SKM-1 (cell line): Measurements from ENCODE around the gene DLGAP4.

ENCODE experiments used
- DNase-seq: peaks from one replicate; lab custom pipeline; 2025; ENCODE audit not compliant: unreplicated experiment; lab: John Stamatoyannopoulos, UW

Gene DLGAP4

GRCh38 chr20:36528875-36529417, 222.8 kb downstream of the DLGAP4 start:
- DNase-seq, result no peak

DNA sequence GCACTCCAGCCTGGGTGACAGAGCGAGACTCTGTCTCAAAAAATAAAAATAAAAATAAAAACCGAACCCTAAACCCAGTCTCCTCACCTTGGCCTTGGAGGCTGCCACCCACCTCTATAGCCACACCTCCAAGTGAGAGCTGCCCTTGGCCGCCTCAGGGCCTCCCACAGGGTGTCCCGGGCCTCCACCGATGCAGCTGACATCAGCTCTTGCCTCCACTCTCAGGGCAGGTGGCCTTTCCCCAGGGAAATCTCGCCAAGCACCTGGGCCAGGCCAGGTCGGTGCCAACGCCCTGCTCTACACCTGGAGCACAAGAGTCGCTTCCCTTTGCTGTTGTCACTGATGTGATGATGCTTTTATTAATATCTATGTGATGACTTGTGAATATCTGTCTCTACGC, 226.2 kb downstream of the DLGAP4 start:
- no peak for DNase-seq

DNA sequence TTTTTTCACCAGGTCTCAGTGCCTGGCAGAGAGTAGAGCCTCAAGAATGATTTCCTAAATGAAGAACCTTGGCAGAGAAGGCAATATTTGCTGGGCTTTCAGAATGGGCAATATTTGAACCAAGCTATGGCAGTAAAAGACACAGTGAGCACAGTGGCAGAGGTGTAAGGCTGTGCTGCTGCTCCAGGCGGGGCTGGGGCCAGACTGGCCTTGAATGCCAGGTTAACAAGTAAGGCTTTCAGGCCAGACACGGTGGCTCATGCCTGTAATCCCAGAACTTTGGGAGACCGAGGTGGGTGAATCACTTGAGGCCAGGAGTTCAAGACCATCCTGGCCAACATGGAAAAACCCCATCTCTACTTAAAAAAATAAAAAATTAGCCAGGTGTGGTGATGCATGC, 226.7 kb downstream of the DLGAP4 start:
- DNase-seq, result no peak

DNA sequence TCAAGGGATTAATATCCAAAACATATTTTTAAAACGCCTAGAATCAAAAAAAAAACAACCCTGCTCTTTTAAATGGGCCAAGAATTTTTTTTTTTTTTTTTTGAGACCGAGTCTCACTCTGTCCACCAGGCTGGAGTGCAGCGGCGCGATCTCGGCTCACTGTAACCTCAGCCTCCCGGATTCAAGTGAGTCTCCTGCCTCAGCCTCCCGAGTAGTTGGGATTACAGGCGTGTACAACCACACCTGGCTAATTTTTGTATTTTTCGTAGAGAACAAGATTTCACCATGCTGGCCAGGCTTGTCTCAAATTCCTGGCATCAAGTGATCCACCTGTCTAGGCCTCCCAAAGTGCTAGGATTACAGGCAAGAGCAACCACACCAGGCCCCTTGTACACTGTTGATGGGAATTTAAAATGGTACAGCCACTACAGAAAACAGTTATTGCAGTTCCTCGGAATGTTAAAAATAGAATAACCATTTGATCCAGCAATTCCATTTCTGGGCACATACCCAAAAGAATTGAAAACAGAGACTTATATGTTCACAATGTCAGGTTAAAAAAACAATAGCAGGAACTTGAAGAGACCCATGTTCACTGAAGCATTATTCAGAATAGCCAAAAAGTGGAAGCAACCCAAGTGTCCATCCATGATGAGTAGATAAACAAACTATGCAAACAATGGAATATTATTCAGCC, 232.0 kb downstream of the DLGAP4 start:
- no peak for DNase-seq

DNA sequence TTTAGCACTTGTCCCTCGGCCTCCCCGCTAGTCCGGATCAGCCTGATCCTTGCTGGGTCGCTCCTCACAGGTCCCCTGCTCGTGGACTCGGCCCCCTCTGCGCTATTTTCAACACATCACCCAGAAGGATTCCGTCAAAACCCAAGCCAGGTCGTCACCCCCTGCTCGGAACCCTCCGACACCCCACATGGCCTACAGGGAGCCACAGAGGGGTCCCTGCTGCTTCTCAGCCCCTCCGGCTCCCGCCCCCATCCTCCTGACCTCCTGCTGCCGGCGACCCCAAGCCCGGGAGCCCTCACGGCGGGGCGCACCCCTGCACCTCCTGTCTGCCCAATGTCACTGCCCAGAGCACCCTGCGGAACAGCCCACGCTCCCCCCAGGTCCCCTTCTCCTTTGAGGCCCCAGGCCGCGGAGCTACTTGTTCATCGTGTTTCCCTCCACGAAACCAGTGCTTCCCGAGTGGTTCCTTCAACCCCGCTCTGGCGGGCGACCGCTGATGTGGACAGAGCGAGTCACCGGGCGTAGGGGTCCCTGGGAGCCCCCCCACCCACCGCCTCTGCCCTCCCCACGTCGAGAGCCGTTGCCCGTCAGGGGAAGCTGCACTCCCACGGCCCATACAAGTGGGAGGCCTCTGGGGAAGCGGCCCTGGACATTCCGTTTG, 234.5 kb downstream of the DLGAP4 start:
- DNase-seq, result no peak

GRCh38 chr20:36541227-36541767, 235.2 kb downstream of the DLGAP4 start, which contains the start of gene MYL9:
TSS of gene MYL9 (plus strand) at chr20:36541519. CDS start at chr20:36544885, 3,366 bp downstream.
- DNase-seq, result no peak

- DNase-seq, result no peak
Observed at GRCh38 chr20:36541768-36542488, 235.8 kb downstream of the DLGAP4 start.

- no peak for DNase-seq
Observed at GRCh38 chr20:36542516-36543183, 236.5 kb downstream of the DLGAP4 start.

GRCh38 chr20:36543184-36544133, 237.3 kb downstream of the DLGAP4 start:
- no peak for DNase-seq

DNA sequence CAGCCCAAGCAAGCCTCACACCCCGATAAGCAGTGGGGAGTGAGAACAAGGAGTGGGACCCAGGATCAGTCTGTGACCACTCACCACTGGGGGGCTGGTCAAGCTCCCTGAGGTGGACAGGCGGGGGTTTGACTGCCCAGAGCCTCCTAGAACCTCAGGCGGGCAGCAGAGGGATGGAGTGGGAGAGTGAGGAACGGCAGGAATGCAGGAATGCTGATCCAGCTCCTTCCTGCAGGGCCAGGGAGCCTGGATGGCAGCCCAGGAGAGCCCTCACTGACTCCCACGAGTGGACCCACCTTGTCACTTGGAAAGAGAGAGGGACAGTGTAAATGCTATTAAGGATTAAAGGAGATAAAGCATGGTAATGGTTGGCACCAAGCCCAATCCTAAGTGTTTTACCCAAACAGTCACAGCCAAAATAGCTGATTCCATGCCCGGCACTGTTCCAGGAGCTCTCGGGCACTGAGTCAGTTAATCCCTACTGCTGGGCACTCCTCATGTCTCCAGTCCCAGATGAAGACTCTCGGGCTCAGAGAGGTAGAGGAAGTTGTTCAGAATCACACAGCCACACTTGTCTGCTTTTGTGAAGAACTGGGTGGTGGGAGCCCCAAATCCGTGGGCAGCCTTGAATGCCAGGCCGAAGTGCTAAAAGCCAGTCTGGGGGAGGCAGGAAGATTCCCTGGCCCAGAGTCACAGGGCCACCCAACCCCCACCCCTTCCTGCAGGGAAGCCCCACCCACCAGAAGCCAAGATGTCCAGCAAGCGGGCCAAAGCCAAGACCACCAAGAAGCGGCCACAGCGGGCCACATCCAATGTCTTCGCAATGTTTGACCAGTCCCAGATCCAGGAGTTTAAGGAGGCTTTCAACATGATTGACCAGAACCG, 238.2 kb downstream of the DLGAP4 start:
- no peak for DNase-seq

DNA sequence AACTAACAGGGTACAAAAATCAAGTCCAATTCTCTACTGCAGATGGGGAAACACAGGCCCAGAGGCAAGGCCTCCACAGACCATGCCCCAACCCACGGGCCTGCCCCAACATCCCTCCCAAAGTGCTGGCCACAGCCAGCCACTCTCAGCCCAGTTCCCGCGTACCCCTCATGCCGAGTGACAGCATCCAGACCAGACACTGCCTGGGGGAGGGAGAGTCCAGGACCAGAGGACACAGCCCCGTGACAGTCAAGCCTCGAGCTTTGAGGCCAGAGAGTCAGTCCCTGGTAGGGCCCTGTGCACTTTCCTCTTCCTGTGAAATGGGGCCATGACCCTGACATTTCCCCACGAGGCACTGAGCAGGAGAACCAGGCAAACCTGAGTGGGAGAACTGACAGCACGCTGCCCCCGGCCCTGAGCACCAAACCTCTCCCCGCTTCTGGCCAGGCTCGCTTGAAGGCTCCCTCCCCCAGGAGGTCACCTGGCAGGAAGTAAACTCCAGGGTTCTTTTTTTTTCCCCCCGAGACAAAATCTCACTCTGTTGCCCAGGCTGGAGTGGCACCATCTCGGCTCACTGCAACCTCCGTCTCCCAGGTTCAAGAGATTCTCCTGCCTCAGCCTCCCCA, 240.1 kb downstream of the DLGAP4 start:
- DNase-seq, result no peak

- no peak for DNase-seq
Observed at GRCh38 chr20:36547186-36548005, 241.3 kb downstream of the DLGAP4 start.

DNA sequence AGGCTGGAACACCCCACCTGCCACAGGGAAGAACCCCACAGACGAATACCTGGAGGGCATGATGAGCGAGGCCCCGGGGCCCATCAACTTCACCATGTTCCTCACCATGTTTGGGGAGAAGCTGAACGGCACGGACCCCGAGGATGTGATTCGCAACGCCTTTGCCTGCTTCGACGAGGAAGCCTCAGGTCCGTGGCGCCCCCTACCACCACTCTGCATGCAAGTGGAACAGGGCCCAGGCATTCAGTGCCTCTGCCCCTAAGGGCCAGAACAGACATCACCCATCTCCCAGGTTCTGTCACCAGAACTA, 241.8 kb downstream of the DLGAP4 start:
- DNase-seq, result no peak

GRCh38 chr20:36548704-36549627, 242.8 kb downstream of the DLGAP4 start:
- no peak for DNase-seq

DNA sequence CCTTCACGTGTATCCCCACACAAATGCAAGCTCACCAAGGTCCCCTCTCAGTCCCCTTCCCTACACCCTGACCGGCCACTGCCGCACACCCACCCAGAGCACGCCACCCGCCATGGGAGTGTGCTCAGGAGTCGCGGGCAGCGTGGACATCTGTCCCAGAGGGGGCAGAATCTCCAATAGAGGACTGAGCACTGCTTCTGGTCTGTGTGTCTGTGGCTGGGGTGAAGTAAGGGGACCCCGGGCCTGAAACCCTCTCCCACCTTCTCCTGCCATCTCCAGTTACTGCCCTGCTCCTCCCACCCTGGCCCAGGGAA, 243.4 kb downstream of the DLGAP4 start:
- DNase-seq, result no peak

DNA sequence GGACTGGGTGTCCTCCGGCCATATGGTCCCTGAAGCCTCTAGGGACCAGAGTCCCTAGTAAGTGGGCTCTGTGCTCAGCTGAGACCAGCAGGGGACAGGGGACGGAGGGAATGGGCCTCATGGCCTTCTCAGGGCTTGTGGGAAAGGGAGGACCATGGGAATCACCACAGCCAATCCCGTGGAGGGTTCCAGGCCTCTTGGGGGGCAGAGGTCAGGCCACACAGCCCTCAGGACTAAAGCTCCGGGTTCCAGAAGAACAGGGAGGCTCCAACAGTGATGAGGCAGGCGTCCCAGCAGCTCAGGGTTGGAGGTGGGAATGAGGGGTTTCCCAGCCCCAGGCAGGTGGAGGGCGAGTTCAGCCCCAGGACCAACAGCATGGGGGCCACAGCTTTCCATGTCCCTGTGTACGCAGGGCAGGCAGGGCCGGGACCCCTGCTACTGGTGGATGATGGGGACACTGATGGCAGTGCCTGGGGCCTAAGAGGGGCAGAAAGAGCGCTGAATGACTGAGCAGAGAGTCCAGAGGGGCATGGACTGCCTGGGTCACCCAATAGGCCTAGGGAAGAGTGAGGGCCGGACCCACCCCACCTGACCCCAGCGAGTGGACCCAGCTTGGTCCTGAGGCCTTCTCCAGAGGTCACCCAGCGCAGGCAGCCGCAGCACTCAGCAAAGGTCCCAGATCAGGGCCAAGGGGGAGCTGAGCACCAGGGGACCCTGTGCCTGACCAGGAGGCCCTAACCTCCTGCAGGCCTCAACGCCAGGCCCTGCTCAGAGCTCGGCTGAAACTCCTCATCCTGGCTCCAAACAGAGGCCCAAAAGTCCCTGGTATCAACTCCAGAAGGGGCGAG, 244.0 kb downstream of the DLGAP4 start:
- no peak for DNase-seq
